ENCODE measurements around the gene TECRL.

The TECRL gene, protein sequence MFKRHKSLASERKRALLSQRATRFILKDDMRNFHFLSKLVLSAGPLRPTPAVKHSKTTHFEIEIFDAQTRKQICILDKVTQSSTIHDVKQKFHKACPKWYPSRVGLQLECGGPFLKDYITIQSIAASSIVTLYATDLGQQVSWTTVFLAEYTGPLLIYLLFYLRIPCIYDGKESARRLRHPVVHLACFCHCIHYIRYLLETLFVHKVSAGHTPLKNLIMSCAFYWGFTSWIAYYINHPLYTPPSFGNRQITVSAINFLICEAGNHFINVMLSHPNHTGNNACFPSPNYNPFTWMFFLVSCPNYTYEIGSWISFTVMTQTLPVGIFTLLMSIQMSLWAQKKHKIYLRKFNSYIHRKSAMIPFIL

DNA sequence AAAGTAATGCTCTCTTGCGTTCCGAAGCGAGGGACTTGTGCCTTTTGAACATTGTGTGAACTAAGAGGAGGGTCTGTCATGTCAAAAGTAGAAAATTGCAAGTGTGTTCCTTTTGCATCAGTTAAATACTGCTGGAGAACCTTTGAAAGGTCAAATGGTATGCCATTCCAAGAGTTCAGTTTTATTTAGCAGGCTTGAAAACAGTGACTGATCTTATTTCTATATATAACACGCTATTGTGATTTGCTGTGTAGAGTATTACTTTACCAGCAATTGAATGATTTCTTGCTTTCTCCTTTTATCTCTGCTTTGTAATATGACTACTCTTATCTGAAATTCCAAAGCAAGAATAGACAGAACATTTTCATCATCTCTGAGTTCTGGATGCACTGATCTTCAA lies at the start of gene TECRL:
Gene TECRL (minus strand): TSS at position 151 of the 400 bp plus-strand sequence. CDS start 99 bp downstream, at position 52.
- DNase-seq (ENCODE audit: low spot score): no peak

DNA sequence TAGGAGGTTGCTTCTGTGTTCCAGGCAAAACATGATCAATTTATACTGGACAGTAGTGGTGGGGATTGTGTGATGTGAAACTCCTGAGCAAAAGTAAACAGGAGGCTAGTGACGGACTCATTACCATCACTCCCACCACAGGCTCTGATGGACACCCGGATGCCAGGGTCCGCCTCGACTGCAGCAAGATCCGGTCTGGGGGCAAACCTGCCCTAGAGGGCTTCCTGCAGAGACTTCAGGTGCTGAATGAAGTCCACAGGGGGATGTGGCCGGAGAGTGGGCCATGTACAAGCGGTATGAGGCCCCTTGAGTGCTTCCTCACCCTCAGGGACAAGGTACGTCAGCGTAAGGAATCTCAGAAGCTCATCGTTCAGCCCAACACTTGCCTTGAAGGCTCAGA lies 23.4 kb upstream of the TECRL start:
- DNase-seq (ENCODE audit: low spot score): no peak

DNA sequence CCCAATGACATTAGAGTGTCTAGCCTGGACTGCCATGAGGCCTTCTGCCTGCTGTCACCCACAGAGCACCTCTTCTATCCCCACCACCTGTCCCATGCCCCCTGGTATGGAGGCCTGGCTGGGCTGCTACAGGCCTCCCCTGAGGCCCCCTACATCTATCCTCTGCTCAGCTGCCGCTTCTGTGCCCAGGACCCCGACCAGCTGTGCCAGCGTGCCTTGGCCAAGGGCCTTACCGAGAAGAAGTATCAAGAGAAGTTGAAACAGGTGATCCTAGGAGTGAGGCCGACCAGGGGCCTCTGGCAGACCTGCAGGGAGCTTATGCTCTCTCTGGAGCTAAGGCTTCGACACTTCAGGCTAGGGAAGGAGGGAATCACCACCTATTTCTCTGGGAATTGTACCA lies 21.7 kb upstream of the TECRL start:
- DNase-seq (ENCODE audit: low spot score): no peak

DNA sequence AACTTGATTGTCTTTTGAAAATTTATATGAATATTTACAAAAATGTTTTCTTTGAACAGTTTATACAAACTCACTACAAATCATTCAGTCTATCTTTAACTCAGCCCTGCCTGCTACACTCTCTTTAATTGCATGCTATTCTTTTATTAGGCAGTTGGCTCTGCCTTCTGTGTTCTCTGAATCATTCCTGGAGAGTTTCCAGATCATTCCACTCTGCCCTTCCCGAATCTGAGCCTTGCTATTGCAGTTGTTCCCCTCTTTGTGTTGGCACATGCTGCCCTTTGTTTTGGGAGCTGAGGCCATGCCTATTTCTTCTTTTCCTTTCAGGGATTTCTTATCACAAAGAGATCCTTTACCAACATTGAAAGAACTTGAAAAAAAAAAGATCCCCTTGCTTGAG lies 8.7 kb upstream of the TECRL start:
- DNase-seq (ENCODE audit: low spot score): no peak

DNA sequence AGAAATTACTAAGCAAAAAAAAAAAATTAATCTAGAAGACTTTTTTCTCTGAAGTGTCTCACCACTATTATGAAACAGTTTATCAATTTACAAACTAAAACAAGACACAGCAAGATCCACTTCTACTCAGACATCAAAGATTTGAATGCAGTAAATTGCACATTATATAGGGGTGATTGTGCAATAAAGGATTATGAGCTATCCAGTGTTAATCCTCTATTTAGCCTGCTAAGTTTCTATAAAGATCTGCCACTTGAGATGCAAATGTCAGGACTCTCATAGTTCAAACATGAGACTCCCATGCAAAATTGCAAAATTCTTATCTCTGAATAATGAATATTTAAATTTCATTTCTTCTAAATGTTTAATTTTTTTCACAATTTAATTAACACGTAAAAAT lies 2.2 kb downstream of the TECRL start:
- DNase-seq (ENCODE audit: low spot score): no peak

DNA sequence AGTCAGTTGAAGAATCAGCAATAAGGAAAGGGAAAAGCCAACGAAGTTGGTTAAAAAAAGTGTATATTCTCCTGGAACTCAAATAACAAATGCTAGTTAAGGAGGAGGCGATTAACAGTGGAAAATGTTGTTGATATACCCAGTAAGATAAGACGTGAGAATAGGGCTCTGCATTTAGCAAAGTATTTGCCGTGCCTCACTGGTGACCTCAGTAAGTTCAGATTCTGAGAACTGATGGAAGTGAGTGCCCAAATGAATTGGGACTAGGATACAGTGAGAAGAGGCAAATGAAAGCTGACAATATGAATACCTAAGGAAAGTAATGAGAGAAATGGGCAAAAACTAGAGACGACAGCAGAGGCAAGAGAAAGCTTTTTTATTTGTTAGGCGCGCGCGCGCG lies 3.5 kb downstream of the TECRL start:
- no peak for DNase-seq (ENCODE audit: low spot score)

DNA sequence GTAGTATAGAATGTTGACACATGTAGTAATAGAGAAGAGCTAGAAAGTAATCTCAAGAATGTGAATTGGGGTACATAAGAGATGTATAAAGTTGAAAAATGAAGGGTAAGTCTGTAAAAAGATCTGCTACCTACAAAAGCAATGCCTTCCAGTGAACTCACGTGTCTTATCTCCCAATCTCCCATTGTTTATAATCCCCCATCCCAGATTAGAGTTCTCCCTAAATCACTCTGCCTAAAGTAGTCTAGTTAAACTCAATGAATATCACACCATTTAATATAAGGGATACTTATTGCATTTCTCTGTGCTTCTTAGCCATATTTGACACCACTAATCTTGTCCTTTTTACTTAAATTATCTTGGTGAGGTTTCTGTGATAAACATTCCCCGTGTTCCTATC lies 6.6 kb downstream of the TECRL start:
- DNase-seq (ENCODE audit: low spot score): no peak

DNA sequence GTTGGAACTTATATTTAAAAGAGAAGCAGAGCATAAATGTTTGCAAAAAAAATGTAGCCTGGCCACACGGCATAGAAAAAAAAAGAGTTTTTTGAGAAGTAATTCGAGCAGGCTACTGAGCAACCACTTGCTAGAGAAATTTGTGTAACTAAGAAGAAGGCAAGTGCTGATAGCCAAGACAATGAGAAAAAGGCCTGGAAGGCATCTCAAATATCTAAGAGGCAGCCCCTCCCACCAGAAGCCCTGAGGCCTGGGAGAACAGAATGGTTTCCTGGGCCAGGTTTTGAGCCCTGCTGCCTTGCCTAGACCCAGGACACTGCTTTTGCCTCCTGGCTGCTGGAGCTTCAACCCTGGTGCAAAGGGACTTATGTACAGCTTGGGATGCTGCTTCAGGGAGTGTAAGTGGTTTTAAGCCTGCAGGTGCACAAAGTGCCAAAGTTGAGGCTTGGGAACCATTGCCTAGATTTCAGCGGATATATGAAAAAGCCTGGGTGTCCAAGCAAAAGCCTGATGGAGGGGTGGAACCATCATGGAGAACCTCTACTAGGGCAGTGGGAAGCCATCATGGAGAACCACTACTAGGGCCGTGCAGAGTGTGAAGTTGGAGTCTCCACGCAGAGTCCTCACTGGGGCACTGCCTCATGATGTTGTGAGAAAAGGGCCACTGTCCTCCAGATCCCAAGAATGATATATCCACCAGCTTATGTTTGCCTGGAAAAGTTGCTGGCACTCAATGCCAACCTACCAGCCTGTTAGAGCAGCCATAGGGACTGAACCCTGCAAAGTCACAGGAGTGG lies 9.7 kb downstream of the TECRL start:
- DNase-seq (ENCODE audit: low spot score): no peak

DNA sequence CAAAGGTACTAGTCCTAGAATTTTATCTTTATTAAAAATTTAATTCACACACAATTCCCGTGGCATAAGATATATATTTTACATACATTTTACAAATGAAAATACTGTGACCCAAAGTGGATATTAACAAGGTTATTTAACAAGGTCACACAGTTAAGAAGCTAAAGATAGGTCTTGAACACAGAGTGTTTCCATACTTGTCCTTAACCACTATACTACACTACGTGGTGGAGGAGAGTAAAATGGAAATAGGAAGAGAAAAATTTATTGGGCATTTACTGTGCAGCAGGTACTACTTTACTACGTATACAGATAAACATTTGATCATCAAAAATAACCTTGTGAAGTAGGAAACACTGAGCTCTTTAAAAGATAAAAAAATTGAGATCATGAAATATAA lies 14.8 kb downstream of the TECRL start:
- DNase-seq (ENCODE audit: low spot score): no peak

DNA sequence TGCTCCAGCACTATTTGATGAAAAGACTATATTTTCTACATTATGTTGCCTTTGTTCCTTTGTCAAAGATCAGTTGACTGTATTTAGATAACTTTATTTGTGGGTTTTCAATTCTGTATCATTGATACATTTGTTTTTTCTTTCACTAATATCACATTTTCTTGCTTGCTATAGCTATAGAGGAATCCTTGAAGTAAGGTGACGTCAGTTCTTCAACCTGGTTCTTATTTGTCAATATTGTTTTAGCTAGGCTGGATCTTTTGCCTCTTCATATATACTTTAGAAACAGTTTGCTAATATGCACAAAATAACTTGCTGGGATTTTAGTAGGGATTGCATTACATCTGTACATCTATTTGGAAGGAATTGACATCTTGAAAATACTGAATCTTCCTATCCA lies 21.0 kb downstream of the TECRL start:
- no peak for DNase-seq (ENCODE audit: low spot score)

DNA sequence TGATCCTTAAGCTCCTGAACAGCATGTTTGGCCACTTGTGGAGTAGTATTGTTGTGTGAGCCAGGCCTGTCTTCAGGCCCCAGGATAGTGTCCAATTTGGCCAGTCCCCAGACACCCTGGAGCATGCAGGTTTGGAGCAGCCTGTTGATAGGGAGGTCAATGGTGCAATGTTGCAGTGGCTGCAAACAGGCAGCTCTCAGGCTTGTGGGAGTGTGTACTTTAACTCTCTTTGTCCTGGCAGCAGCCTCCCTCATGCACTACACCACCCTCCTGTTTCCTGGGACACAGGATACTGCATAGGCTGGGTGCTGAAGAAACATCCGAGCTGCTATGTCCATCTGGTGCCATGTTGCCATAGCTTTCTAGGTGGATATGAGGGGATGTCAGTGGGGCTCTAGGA lies 24.0 kb downstream of the TECRL start:
- no peak for DNase-seq (ENCODE audit: low spot score)

DNA sequence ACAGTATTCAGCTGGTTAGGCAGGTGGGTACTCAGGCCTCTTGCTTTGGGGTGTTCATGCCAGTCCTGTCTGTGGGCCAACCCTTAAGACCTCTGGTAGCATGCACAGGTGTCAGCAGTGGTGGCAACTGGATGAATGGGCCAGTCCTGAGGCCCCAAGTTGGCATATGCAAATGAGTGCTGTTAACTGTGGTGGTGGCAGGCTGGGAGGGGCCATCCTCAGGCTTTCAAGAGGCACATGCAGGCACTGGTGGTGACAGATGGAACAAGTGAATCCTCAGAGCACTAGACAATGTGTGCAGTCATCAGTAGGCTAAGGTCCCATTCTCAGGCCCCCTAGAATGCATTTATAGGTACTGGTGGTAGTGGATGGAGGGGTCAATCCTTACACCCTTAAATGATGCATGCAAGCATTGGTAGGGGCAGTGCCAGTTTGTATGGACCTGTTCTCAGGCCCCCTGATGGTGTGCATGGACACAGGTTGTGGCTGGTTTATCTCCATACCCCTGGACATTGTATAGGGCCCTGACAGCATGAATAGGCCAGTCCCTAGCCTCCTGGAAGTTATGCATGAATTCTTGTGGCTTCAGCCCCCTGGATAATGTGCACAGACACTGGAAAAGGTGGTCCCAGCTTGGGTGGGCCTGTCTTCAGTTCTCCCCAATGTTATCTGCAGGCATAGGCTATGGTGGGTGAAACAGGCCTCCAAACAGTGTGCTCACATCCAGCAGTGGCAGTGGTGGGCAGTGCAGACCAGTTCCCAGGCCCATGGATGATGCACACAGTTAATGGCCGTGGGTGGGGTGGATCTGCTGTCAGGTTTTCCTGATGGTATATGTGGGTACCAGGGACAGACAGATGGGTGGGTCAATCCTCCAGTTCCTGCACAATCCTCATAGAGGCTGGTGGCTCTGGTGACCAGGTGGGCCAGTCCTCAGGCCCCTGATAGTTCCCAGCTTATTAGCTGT lies 24.7 kb downstream of the TECRL start:
- no peak for DNase-seq (ENCODE audit: low spot score)

DNA sequence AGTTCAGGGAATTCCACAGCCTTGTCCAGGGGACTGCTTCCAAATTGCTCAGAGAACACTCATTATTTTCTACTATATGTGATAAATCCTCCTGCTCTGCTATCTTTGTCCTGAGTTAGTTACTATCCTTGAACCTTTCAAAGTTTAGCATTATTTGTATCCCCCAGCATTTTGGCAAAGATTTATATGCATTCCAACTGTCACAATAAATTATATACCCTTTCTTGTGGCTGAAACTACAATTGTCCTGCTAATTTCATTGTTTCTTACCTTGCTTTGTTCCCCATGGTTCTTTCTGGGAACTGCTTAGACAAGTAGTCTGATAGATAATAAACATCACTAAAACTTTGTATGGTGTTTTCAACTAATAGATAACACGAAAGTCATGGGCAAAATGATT lies 40.5 kb downstream of the TECRL start:
- DNase-seq (ENCODE audit: low spot score): no peak

DNA sequence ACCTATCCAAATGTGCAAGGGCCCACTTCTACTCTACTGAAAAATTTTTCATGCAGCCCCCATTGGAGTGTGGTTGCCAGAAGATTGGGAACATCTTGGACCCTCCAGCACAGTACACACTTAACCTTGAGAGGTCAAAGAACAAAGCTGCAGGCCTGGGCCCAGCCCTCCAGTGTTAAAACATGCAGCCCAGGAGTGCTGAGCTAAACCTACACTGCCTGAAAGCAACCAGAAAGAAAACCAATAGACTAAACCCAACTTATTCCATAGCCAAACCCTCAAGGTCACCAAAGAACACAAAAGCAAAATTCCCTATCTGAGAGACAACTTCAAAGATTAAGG lies 47.9 kb downstream of the TECRL start:
- DNase-seq (ENCODE audit: low spot score): no peak

DNA sequence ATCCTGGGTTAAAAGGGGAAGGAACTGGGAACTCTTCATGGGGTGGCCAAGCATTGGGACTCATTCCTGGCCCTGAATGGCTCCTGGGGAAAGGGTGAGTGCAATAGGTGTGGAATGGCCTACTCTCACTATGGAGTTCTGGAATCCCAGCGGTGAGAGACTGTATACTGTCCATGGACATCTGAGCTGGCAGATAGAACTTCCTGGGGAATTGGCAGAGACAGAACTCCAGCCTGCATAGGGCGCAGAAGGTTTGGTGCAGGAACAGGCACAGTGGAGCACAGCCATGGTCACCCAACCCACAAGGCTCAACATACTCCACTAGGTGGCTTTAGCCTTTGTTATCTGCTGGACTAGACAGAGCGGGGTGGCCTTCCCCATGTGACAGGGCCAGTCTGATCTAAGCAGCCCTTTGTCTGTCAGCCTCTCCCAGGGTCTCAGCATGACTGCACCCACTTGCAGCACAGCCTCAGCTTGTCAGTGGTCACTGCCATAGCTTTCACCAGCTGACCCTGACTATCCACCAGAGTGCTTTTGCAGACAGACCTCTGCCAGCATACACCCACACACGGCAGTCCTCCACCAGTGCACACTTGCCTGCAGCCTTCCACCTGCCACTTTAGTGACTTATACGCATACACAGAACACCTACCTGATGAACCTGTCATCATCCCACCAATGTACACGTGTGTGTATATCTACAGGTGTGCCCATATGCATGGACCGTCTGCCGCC lies 48.4 kb downstream of the TECRL start:
- no peak for DNase-seq (ENCODE audit: low spot score)

DNA sequence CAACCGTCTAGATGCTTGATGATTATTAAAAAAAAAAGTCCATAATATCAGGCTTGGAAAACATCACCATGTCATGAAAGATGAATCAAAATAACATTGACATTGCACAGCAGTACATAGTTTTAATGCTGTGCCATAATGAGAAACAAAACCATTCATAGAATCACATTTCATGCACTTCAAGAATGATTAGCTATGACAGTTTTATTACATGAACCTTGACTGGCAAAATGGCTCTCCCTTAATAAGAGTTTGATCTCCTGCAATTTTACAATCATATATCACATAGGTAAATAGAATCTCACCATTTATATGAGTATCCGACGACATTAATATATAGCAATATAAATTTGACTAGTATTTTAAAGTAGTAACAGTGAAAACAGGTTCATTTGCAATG lies 49.8 kb downstream of the TECRL start:
- DNase-seq (ENCODE audit: low spot score): no peak

DNA sequence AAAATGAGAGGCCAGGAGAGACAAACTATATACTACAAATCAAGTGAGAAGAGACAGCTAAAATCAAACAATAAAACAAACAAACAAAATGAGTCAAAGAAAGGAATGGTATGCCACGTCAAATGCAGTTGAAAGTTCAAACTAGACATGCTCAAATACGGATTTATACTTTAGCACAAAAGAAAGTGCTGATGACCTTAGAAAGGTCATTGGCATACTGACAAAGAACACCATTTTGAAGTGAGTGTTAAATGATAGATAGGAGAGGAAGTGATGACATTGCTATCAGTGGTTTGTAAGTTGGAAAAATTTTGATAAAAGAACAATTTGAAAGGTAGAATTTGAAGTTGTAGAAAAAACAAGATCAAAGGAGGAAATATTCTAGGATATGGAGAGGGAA lies 55.3 kb downstream of the TECRL start:
- no peak for DNase-seq (ENCODE audit: low spot score)

DNA sequence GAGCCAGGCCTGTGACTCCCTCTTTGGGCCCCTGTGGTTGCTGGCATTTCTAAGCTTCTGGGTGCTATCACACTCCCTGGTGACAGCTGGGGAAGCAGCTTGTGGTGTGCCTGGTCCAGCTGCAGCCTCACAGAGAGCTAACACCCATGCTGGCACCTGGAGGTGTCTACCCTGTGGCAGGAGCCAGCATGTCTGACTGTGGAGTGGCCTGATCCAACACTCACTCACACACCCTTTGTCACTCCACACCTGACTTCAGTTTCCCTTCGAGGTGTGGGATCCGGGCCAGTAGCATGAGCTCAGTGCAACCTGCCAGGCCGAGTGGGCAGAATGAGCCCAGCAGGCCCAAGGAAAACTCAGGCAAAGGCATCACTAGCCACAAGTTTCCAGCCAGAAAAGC lies 67.5 kb downstream of the TECRL start:
- DNase-seq (ENCODE audit: low spot score): no peak

DNA sequence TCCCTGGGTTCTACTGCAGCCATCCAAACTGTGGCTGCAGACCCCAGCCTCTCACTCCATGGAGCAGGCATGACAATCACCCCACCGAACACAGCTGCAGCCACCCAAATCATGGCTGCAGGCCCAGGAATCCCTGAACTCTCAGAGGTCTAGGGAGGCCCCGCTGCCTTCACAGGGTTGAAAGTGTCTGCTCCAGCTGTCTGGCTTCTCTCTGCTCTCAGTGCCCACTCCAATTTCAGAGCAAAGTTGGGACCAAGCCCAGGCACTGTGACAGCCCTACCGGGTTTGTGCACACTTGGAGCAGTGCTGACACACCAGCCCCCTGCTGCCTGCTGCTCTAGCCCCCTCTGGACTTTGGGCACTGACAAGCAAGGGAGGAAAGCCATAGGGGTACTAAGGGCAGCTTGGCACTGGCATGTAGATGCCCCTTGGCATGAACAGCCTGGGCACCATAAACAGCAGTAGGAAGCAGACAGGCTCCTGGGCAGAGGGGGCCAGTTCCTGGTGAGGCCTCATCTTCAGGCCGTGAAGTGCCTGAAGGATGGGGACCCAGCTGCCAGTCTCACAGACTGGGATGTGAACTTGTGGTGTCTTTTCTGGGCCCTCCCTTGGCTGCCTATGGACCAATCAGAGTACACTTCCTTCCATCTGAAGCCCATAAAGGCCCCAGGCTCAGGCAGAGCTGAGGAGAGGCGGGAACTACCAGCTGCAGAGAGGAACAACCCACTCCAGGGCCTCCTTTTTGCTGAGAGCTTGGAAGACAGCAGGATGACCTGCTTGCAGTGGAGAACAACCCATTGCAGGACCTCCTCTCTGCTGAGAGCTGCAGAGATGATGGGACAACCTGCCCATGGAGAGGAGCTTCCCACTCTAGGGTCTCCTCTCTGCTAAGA lies 68.8 kb downstream of the TECRL start:
- no peak for DNase-seq (ENCODE audit: low spot score)

DNA sequence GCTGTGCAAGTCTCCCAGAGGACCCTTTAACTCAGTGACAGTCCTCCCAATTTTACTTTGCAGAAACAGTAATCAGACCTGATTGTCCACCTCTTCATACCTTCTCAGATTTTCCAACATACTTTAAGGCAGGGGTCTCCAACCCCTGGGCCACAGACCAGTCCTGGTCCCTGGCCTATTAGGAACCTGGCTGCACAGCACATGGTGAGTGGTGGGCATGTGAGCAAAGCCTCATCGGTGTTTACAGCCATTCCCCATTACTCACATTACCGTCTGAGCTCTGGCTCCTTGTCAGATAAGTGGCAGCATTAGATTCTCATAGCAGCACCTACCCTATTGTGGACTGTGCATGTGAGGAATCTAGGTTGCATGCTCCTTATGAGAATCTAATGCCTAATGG lies 74.3 kb downstream of the TECRL start:
- DNase-seq (ENCODE audit: low spot score): no peak

DNA sequence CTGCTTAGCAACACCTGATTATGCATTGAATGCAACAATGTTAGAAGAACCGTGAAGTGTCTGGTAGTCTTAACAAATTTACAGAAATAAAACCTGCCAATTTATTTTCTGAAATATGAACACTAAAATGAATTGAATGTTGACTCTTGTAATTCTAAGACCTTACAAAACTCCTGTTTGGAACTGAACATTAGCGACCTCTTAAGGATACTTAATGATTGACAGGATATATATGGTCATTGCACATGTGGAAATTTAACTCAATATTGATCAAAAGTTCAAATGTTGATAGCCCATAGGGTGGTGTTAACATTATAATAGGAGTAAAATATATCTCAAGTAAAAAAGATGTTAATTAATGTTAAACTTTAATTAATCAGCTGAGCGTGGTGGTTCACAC lies 79.1 kb downstream of the TECRL start:
- DNase-seq (ENCODE audit: low spot score): no peak
